HG02973 (cell line): Measurements from ENCODE around the gene AKT1S1.
A peak's percentile ranks its signal among the peaks of the same experiment; 100 is the strongest.
"Not testable (repeated sequence)": the region's sequence is repeated elsewhere in the genome, so short reads cannot be mapped to it uniquely, and the experiment has no call there.

ENCODE experiments used
- ATAC-seq: cut with Tn5 transposase; IDR thresholded peaks from one replicate; pipeline ENCODE4 v1.9.1; 2021; ENCODE audit warnings: moderate library complexity; ENCODE audit not compliant: unreplicated experiment

The AKT1S1 gene

DNA sequence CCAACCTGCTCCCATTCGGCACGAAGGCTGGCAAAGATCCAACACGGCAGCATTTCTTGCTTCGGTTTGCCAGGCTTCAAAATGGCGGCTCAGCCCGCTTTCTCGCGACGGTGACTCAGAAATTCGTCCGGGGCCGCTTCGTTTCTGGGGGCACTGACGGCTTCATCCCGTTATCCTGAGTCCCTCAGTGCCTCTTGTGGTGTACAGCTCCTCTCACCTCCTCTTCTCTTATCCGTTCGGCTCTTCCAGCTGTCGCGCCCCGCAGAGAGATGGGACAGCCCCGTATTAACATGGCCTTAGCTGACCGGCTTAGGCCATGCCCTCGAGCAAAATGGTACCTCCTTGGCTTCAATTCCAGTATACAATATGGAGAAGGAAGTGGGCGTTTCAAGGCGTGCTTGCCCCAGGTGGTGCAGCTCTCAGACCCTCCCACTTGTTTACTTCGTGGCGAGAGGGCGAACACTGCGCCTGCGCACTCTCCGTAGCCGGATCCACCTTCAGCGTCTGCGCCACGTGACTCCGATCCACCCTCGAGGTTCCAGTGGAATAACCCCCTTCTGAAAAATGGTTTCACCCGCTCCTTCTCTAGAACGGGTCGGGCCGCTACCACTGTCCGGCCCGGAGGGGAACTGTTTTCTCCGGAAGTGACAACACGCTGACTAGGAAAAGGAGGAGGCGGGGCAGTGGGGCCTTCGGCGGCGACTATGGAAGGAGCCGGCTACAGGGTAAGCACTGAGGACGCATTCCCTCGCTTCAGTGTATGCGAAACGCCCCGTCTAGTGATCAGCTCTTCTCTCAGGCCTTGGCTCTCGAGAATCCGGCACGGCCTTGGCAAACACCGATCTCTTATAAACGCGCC is at the start of gene AKT1S1, which contains the start of gene TBC1D17:
Gene AKT1S1 (minus strand): TSS at position 336 of the 859 bp plus-strand sequence. CDS start 4,060 bp downstream, outside the sequence.
Gene TBC1D17 (plus strand): TSS at position 683 of the 859 bp plus-strand sequence. CDS start 22 bp downstream, at position 705.
- ATAC-seq, result peak; percentile 59

DNA sequence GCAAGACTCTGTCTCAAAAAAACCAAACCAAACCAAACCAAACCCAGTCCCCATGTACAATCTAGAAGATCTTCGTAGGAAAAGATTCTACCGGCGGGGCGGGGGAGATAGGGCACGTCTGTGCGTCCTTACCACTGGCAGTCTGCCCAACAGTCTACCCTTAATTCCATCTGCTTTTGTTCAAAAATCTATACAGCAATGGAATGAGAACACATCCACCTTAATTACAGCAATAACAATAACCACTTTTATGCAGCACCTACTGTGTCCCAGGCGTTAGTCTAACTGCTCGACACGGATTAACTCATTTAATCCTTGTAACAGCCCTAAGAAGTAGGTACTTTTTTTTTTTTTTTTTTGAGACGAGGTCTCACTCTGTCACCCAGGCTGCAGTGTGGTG is 49.4 kb upstream of the AKT1S1 start:
- no peak for ATAC-seq

DNA sequence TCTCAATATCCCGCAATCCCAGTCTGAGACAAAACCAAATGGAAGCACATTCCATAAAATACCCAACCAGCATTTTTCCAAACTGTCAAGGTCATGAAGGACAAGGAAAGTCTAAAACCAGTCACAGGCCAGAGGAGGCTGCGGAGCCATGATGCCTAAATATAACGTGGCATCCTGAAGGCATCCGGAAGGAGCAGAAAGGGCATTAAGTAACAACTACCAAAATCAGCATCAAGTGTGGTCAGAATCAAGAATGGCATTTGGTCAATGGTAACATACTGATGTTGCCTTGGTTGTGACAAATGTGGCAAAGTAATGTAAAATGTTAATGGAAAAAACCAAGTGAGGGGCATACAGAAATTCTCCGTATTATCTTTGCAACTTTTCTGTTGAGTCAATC is 48.3 kb upstream of the AKT1S1 start:
- no peak for ATAC-seq

DNA sequence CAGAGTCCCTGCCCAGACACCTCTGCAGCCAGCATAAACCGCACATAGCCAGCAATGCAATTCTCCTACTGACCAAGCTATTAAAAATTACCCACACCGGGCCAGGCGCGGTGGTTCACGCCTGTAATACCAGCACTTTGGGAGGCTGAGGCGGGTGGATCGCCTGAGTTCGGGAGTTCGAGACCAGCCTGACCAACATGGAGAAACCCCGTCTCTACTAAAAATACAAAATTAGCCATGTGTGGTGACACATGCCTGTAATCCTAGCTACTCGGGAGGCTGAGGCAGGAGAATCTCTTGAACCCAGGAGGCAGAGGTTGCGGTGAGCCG is 47.7 kb upstream of the AKT1S1 start:
- ATAC-seq, result not testable (repeated sequence)

DNA sequence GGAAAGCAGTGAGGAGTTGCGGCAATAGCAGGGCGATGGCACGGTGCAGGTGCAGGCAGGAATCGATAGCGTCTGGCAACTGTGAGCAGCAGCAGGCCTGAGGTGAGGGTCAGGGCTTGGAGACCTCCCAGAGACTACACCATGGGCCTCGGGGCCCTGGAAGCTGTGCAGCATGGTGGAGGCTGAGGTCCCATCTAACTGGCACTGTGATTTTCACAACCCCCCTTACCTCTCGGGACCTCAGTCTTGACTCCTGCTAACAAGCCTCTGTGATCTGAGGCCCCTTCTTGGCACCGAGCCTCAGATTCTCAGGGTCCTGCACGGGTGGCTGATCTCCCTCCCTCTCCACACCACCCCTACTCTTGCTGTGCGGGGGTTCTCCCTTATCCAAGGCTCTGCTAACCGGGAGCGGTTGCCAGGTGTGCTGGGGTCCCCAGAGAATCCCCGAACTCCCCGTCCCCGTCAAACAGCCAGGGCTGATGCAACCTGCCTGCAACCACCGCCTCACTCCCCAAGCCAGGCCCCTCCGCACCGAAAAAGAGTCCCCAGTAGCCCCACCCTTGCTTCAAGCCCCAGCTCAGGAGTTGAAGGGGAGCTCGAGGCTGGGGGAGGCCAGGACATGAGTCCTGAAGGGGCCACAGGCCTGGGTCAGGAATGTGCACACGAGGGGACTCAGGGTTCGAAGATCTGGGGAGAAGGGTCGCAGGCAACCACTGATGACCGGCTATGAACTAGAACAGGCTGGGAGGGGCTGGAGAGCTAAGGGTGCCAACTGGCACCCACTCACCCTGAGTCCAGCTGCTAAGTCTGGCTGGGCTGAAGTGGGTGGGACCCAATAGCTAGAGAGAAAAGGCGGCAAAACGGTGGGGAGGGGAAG is 47.1 kb upstream of the AKT1S1 start:
- ATAC-seq, result no peak

DNA sequence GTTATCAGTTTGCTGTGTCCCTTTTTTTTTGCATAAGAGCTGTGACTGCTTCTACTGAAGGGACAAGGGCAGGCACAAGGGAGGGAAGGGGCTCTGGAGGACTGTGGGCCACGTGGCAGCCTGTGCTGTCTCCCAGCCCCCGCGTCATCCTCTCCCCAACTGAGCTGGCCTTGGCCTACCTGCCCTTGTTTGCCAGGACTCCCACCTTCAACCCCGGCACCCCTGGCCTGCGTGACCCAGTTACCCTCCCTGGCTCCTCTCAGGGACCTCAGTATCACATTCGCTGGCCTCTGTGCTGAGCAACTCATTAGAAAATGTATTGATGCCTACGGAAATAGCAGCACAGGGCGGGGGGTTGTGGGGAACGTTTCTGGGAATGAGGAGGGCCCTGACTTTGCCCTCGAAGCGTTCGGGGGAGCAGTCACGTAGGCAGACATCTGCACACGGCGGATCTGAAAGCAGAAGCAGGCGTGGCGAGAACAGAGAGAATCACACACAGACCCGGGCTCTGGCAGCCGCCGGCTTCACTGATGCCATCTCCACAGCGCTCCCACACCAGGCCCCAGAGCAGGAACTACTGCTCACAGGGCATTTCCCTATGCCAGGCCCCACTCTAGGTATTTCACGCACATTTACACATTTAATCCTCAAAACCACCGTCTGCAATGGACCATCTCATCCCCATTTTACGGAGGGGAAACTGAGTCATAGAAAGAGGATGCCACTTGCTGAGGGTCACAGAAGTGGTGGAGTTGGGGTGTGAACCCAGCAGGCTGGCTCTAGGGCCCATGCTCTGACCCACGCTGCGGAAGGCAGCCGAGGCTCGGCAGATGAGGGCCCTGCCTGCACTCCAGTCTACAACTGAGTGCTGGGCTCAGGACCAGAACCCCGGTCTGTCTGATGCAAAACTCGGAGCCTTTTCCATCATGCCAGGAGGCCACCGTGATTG is 46.2 kb upstream of the AKT1S1 start:
- ATAC-seq, result no peak

DNA sequence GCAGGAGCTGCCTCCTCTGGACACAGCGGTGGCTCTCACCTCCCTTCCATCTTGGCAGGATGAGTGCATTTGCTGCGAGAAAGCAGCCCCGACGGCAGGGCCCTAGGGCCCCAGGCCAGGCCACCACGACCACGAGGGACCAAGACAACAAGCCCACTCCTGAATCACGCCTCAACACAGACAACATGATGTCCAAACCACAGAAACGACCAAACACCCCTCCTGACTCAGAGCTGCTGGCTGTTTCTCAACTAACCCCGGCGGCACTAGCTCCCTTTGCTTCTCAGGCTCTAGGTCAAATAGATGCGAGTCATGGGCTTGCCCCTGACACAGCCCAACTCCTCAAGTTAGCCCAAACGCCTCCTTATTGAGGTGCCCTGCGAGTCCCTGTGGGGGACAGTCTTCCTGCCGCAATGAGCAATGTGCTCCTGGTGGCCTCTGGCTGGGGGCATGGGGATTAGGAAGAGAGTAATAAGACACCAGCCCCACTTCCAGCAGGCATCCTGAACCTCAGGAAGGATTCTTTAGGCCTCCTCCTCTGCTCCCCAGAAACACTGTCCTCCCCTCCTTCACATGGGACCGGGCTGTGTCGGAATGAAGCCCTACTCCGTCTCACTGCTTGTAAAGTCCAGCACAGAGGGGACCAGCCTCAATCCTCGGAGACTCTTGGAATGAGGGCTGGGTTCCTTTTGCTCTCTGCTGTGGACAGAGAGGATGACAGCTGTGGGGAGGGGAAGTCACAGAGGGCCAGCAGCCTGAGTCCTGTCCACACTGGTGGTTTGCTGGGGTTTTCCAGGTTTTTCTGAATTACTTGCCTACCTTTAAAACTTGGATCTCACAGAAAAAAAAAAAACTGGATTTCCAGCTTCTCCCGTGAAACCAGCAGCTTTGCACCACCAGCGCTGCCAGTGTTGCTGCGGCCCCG is 45.0 kb upstream of the AKT1S1 start:
- ATAC-seq, result no peak

DNA sequence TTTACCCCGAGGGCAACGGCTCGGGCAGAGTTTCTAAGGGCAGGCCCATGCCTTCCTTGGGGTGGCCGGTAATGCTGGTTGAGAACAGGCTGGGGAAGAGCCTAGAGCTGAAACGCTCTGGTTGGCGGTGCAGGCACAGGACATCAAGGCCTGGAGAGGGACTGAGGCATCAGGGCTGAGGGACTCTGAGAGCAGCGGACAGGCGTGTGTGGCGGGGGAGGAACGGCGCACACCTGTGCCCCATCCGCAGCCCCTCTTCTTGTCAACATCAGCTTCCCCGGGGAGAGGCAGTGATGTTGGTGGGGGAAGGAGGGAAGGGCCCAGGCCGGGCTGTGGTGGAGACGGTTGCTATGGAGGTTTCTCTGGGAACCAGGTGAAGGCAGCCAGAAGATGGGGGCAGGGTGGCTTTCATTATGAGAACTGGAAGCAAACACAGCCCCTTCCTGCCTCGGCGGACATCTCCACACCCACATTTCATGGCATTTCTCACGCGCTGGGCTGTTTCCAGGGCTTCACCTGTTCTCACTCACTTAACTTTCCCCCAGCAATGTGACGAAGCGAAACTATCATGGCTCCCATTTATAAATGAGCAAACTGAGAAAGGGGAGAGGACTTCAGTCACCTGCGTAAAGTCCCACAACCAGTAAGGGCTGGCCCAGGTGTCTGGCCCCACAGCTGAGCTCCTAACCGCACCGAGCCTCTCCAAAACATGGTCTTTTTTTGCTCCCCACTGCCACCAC is 43.6 kb upstream of the AKT1S1 start:
- ATAC-seq, result no peak

DNA sequence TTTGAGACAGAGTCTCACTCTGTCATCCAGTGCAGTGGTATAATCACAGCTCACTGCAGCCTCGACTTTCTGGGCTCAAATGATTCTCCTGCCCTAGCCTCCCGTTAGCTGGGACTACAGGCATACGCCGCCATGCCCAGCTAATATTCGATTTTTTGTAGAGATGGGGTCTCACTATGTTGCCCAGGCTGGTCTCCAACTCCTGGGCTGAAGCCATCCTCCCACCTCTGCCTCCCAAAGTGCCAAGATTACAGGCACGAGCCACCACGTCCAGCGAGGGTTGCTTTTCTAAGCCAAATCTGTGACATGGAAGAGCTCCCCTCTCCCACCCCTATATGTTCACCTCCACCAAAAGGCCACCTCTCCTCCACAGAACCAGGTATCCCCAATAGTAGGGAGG is 40.9 kb upstream of the AKT1S1 start:
- ATAC-seq, result no peak

DNA sequence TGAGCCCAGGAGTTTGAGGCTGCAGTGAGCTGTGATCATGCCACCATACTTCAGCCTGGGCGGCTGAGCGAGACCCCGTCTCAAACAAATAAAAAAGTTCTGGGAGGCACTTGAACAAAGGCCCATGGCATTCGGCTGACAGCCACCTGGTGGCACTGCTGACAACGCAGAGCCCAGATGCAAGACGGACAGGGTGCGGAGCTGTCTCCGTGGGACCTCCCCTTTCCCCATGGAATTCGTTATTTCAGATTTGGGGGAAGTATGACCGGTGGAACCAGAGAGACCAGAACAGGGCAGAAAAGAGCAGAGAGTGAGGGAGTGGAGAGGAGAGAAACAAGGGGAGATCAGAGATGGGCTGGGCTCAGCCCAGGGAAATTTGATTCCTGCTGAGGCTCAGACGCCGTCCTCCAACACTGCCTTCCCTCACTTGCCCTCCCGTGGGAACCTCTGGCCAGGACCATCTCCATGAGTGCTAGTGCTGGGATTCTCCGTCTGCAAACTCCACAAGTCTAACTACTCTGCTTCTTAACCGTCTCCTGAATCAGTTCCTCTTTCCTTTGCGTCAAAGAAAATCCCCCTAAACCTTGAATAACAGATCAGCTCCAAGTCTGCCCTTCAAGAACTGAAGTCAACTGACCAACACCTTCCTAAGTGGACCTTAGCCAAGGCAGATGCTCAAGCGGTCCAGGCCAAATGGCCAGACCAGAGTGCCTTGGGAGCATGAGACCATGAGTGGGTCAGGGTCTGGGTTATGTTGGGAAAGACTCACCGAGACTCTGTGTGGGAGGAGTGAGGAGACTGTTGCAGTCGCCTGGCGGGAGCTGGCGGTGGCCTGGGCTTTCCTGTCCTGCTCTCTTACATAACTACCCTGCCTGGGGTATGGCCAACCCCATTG is 39.9 kb upstream of the AKT1S1 start:
- no peak for ATAC-seq

DNA sequence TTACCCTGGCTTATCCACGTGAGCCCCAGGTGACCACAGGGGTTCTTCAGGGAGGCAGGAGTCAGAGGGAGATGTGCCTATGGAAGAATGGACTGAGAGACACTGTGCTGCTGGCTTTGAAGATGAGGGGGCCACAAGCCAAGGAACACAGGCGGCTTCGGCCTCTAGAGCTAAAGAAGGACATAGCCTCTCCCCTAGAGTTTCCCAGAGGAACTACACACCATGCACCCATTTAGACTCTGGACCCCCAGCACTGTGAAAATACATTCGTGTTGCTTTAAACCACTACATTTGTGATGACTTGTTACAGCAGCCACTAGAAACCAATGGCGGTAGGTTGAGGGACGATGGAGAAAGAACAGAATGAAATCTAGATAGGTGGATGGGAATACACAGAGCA is 38.1 kb upstream of the AKT1S1 start:
- ATAC-seq, result no peak

DNA sequence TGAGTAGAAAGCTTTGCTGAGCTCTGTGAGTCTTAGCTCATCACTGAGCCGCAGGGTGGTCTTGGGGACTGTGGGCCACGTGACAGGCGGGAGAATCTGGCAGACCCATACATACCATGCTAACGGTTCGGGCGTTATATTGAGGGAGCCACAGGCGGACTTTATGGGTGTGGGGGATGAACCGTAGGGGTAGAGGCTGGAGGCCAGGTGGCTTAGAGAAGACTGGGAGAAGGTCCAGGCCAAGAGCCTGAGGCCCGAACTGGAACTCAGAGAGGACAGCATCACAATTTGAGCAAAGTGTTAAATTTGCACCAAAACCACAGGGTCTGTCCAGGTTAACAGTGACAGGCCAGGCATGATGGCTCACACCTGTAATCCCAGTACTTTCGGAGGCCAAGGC is 36.6 kb upstream of the AKT1S1 start:
- ATAC-seq, result no peak

DNA sequence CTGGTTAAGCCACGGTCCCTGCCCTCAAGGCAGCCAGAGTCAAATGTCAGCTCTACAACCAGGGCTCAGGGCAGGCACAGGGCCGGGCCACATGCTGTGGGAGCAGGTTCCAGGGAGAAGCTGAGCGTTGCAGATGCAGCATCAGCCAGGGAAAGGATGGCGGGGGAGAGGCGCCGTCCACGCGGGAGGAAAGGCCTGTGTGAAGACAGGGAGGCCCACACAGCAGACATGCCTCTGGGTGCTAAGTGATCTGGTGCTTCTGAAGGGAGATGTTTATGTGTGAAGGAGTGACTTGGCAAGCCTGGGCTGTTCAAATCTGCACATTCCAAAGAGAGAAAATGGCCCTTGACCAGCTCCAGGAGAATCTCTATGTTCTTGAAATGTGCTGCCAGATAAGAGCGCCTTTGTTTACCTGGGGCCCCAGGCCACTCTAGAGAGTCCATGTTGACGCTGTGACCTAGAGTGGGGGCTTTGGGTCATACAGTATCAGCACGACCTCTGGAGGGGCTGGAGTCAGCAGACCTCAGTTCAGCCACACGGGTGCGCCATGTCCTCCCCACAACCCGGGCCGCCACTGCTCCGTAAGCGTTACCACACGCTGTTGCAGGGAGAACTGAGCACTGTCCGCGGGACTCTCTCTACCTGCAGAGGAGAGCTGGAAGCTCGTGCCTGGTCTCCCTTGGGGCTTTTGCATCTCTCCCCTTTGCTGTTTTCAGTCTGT is 36.0 kb upstream of the AKT1S1 start:
- no peak for ATAC-seq

DNA sequence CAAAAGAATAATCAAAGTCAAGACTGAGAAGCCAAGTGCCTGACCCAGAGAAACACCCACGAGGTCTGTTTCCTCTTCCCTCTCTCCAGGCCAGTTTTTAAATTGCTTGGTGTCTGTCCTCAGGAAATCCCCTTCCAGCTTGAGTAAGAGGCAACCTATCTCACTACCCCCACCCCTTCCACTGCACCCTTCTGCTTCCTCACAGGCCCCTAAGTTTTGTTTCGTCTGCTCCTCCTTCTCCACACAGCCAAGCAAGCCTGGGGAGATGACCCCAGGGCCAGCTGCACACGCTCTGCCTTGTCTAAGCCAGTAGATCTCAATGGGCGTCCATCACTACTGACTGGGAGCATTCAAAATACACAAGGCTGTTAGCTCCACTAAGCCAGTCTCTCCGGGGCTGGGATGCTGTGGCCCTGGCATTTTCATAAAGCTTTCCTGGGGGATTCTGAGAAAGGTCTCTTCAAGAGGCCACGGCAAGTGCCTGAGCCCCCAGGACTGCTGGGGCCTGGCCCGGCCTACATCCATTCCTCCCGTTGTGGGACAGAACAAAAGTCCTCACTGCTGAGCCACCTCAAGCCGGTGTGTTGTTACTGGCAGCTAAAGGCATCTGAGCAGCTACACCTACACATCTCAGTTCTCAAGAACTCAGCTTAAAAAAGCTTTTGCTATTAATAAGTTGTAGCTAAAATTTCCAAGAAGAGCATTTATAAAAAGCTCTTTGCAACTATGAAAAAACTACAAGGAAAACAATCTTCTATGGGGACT is 34.4 kb upstream of the AKT1S1 start:
- ATAC-seq, result no peak

DNA sequence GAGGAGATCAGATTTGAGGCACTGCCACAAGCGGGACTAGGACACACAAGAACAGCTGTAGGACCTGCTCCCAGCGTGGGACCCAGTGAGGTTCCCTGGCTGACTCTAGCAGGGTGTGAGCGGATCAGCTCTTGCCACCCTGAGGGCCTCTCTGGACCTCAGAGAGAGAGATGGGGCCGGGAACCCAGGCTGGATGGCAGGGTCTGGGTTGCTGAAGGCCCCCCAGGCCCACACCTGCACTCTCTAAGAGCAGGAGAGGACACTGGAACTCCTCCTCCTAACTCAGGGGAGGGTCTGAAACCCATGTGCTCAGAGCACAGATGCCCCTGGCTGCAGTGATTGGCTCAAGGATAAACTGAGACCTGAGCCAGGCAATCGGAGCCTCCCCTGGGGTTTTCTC is 33.0 kb upstream of the AKT1S1 start:
- ATAC-seq, result no peak
